ENCODE data around the gene SDCCAG8.

Gene SDCCAG8

GRCh38 chr1:243280571-243281129 is 24.8 kb downstream of the SDCCAG8 start:
- in situ Hi-C loops (cut with HindIII; ENCODE audit: low sequenced_read_pairs), result no loop called here

- in situ Hi-C loops (cut with HindIII; ENCODE audit: low sequenced_read_pairs), result no loop called here
These were observed 25.8 kb downstream of the SDCCAG8 start for GRCh38 chr1:243281672-243282071.

- in situ Hi-C loops (cut with HindIII; ENCODE audit: low sequenced_read_pairs), result no loop called here
These were observed 30.7 kb downstream of the SDCCAG8 start for GRCh38 chr1:243286409-243287122.

- in situ Hi-C loops (cut with HindIII; ENCODE audit: low sequenced_read_pairs), result no loop called here
These were observed 31.3 kb downstream of the SDCCAG8 start for GRCh38 chr1:243287123-243287460.

- in situ Hi-C loops (cut with HindIII; ENCODE audit: low sequenced_read_pairs), result no loop called here
These were observed 31.8 kb downstream of the SDCCAG8 start for GRCh38 chr1:243287652-243288051.

GRCh38 chr1:243288062-243288461 is 32.2 kb downstream of the SDCCAG8 start:
- in situ Hi-C loops (cut with HindIII; ENCODE audit: low sequenced_read_pairs), result no loop called here

GRCh38 chr1:243291292-243291691 is 35.5 kb downstream of the SDCCAG8 start:
- in situ Hi-C loops (cut with HindIII; ENCODE audit: low sequenced_read_pairs), result loop anchor here (5.0 kb wide), 1 partner anchor 41 kb away; no protein-coding TSS in a partner anchor

- in situ Hi-C loops (cut with HindIII; ENCODE audit: low sequenced_read_pairs), result loop anchor here (5.0 kb wide), 1 partner anchor 40 kb away; no protein-coding TSS in a partner anchor
These were observed 36.3 kb downstream of the SDCCAG8 start for GRCh38 chr1:243292117-243292516.

GRCh38 chr1:243293941-243294722 is 38.3 kb downstream of the SDCCAG8 start:
- in situ Hi-C loops (cut with HindIII; ENCODE audit: low sequenced_read_pairs), result loop anchor here (5.0 kb wide), 1 partner anchor 38 kb away; no protein-coding TSS in a partner anchor

- in situ Hi-C loops (cut with HindIII; ENCODE audit: low sequenced_read_pairs), result loop anchor here (5.0 kb wide), 1 partner anchor 38 kb away; no protein-coding TSS in a partner anchor
These were observed 38.9 kb downstream of the SDCCAG8 start for GRCh38 chr1:243294723-243295121.

GRCh38 chr1:243299069-243299468 is 43.2 kb downstream of the SDCCAG8 start:
- in situ Hi-C loops (cut with HindIII; ENCODE audit: low sequenced_read_pairs), result no loop called here

GRCh38 chr1:243301059-243301458 is 45.2 kb downstream of the SDCCAG8 start:
- in situ Hi-C loops (cut with HindIII; ENCODE audit: low sequenced_read_pairs), result no loop called here

GRCh38 chr1:243311809-243312208 is 56.0 kb downstream of the SDCCAG8 start:
- in situ Hi-C loops (cut with HindIII; ENCODE audit: low sequenced_read_pairs), result no loop called here

- in situ Hi-C loops (cut with HindIII; ENCODE audit: low sequenced_read_pairs), result no loop called here
These were observed 57.3 kb downstream of the SDCCAG8 start for GRCh38 chr1:243312952-243313634.

- in situ Hi-C loops (cut with HindIII; ENCODE audit: low sequenced_read_pairs), result no loop called here
These were observed 58.0 kb downstream of the SDCCAG8 start for GRCh38 chr1:243313635-243314536.

GRCh38 chr1:243315455-243315854 is 59.6 kb downstream of the SDCCAG8 start:
- in situ Hi-C loops (cut with HindIII; ENCODE audit: low sequenced_read_pairs), result no loop called here

GRCh38 chr1:243315893-243316292 is 60.1 kb downstream of the SDCCAG8 start:
- in situ Hi-C loops (cut with HindIII; ENCODE audit: low sequenced_read_pairs), result no loop called here

- in situ Hi-C loops (cut with HindIII; ENCODE audit: low sequenced_read_pairs), result no loop called here
These were observed 60.6 kb downstream of the SDCCAG8 start for GRCh38 chr1:243316366-243316989.

- in situ Hi-C loops (cut with HindIII; ENCODE audit: low sequenced_read_pairs), result no loop called here
These were observed 64.4 kb downstream of the SDCCAG8 start for GRCh38 chr1:243320224-243320623.

GRCh38 chr1:243322326-243322725 is 66.5 kb downstream of the SDCCAG8 start:
- in situ Hi-C loops (cut with HindIII; ENCODE audit: low sequenced_read_pairs), result no loop called here

Measured in endothelial cell of hepatic sinusoid (primary cell).